Spleen (tissue), 11 donors: ENCODE measurements around the gene DOCK4. TPM values are rescaled to one million over a fixed set of nuclear protein-coding genes. Genes with fewer than 3 reads are reported as not detected.
A peak's percentile ranks its signal among the peaks of the same experiment; 100 is the strongest.

Source experiments
- DNase-seq: peaks from one replicate; pipeline ENCODE4 v3.0.0-alpha.2; 2020
- H3K27ac ChIP-seq, 8 donors: fragments of 200-600 bp; sonication (generic) in 7 of 8; 1 replicate in 4 of 8; 2 replicates in 4 of 8; pipeline versions ENCODE4 v1.5.0 to v1.8.0; 2016 to 2021; ENCODE audit warnings: inconsistent platforms in 4 of 8, mild to moderate bottlenecking in 4 of 8, moderate library complexity in 1 of 8
- H3K27me3 ChIP-seq, 7 donors: fragments of 200-600 bp; sonication (generic) in 6 of 7; replicated peaks in 1 of 7; 1 replicate in 4 of 7; 2 replicates in 3 of 7; pipeline versions ENCODE4 v1.5.0 to v1.8.0; 2016 to 2021; ENCODE audit warnings: inconsistent platforms in 3 of 7, mild to moderate bottlenecking in 1 of 7
- H3K36me3 ChIP-seq, 6 donors: fragments of 200-600 bp; sonication (generic) in 5 of 6; 1 replicate in 4 of 6; 2 replicates in 2 of 6; pipeline versions ENCODE4 v1.5.0 to v1.8.0; 2016 to 2021; ENCODE audit warnings: inconsistent platforms in 2 of 6
- H3K4me1 ChIP-seq, 6 donors: fragments of 200-600 bp; sonication (generic) in 5 of 6; 1 replicate in 3 of 6; 2 replicates in 3 of 6; pipeline versions ENCODE4 v1.5.0 to v1.8.0; 2016 to 2021; ENCODE audit warnings: inconsistent platforms in 3 of 6
- H3K4me3 ChIP-seq, 8 donors: fragments of 200-600 bp; sonication (generic) in 7 of 8; 1 replicate in 4 of 8; 2 replicates in 4 of 8; pipeline versions ENCODE4 v1.5.0 to v1.8.0; 2016 to 2021; ENCODE audit warnings: inconsistent platforms in 4 of 8, mild to moderate bottlenecking in 4 of 8, moderate library complexity in 2 of 8
- H3K9me3 ChIP-seq, 8 donors: fragments of 200-600 bp; sonication (generic) in 7 of 8; 1 replicate in 4 of 8; 2 replicates in 4 of 8; pipeline versions ENCODE4 v1.5.0 to v1.8.0; 2016 to 2021; ENCODE audit warnings: inconsistent platforms in 4 of 8
- CTCF ChIP-seq, 11 experiments: fragments of 200-600 bp in 7 of 11; fragments of 450-650 bp in 4 of 11; sonication (generic) in 4 of 11; IDR thresholded peaks in 8 of 11; conservative IDR thresholded peaks in 3 of 11; 1 replicate in 7 of 11; 2 replicates in 4 of 11; pipeline versions ENCODE4 v1.4.0 to v1.8.0; 2016 to 2021; ENCODE audit warnings: antibody characterized with exemption in 11 of 11, inconsistent platforms in 4 of 11, mild to moderate bottlenecking in 1 of 11
- POLR2A ChIP-seq, 3 donors: fragments of 450-650 bp; IDR thresholded peaks; one replicate each; pipeline ENCODE4 v1.5.1; 2017; ENCODE audit warnings: antibody characterized with exemption in 3 of 3, mild to moderate bottlenecking in 1 of 3
- POLR2AphosphoS5 ChIP-seq, 3 donors: sonication (generic); formaldehyde crosslinking; IDR thresholded peaks; one replicate each; pipeline ENCODE4 v1.5.1; 2017; ENCODE audit warnings: antibody characterized with exemption in 3 of 3
- WGBS, 5 donors: extraction: QIAGEN DNeasy Blood & Tissue Kit in 3 of 5; methylation state at CpG; one replicate each; pipeline versions ENCODE4 v1.1.5 to v1.1.7; 2013 to 2018; 5-methylcytosine and 5-hydroxymethylcytosine counted together
- intact Hi-C: fragments of 100-400 bp; cut with DNase I; formaldehyde crosslinking; loops from one replicate; pipeline ENCODE4 v1.15.0; 2023; ENCODE audit warnings: low total_unique reads
- polyA plus RNA-seq, 3 donors: library from polyadenylated mRNA; stranded (reverse); fragments of 200-250 nt; gene quantifications; one replicate each; pipeline ENCODE4 v1.2.1, GENCODE V29; 2013
- total RNA-seq, 7 donors: library from RNA; depleted of rRNA in 3 of 7; stranded (reverse); fragments of >200 nt in 3 of 7; fragmentation: NEBNext Ultra II Directional in 4 of 7; extraction: Animal tissue kit (Norgen Biotek cat#: 25700) in 4 of 7; gene quantifications; one replicate each; pipeline versions ENCODE4 v1.1.0 to v1.2.1, GENCODE V29; 2016 to 2021
- donor health status: healthy with polysubstance abuse.
- donor health status: DM: no; HTN: no; CAD: no; lungs with moderate emphysema.
- donor health status: DM: no; HTN: no; CAD: no.
- donor health status: Bipolar disorder and iron deficiency.
- donor health status: healthy.
- donor health status: DM: no; HTN: no; CAD: no.
- donor health status: DM: yes; HTN: yes; CAD: no.

The DOCK4 gene
- total and polyA plus RNA-seq, 10 donors, result 1.4 to 26.9 (median 14.2) TPM

- no peak overlapping the region for H3K27ac ChIP-seq
- H3K27me3 ChIP-seq, result no peaks in the 10 kb centered on the region
- 82 to 95% (median 90%) methylated on average over 3 of the region's 3 CpGs for WGBS, 5 donors
- peaks cover 0 to 13% (median 0%) of the 10 kb centered on the region in 6 donors for H3K36me3 ChIP-seq
- intact Hi-C loops, result no loop called here
- TF ChIP-seq CTCF (IDR thresholded peaks at IDR 0.05 in 8 of 11, conservative IDR thresholded peaks at IDR 0.05 in 3 of 11) (no peak), POLR2A (IDR thresholded peaks at IDR 0.05) (no peak), POLR2AphosphoS5 (IDR thresholded peaks at IDR 0.05) (no peak)
- peaks cover 0 to 18% (median 15%) of the 10 kb centered on the region in 8 donors for H3K9me3 ChIP-seq
- H3K4me3 ChIP-seq, result no peak overlapping the region
- DNase-seq, result no peak
- H3K4me1 ChIP-seq, result no peaks in the 10 kb centered on the region
Observed at GRCh38 chr7:111772716-111773115, 433.5 kb downstream of the DOCK4 start.

- intact Hi-C loops, result no loop called here
- 88 to 97% (median 92%) methylated on average over 5 of the region's 5 CpGs for WGBS, 5 donors
- no peaks in the 10 kb centered on the region for H3K27me3 ChIP-seq
- no peak overlapping the region for H3K4me3 ChIP-seq
- TF ChIP-seq POLR2AphosphoS5 (IDR thresholded peaks at IDR 0.05) (no peak), POLR2A (IDR thresholded peaks at IDR 0.05) (no peak), CTCF (IDR thresholded peaks at IDR 0.05 in 8 of 11, conservative IDR thresholded peaks at IDR 0.05 in 3 of 11) (no peak)
- H3K27ac ChIP-seq, result no peak overlapping the region
- no peaks in the 10 kb centered on the region for H3K4me1 ChIP-seq
- H3K9me3 ChIP-seq, result peaks cover 0 to 7% (median 4%) of the 10 kb centered on the region in 8 donors
- DNase-seq, result no peak
- peaks cover 0 to 4% (median 0%) of the 10 kb centered on the region in 6 donors for H3K36me3 ChIP-seq
Observed at GRCh38 chr7:111771638-111772037, 434.6 kb downstream of the DOCK4 start.

GRCh38 chr7:111770116-111770515 is 436.1 kb downstream of the DOCK4 start:
- Histone ChIP-seq H3K9me3 (no peaks in the 10 kb centered on the region), H3K36me3 (no peaks in the 10 kb centered on the region), H3K4me3 (no peak overlapping the region), H3K27me3 (no peaks in the 10 kb centered on the region), H3K27ac (no peak overlapping the region), H3K4me1 (no peaks in the 10 kb centered on the region)
- no peak for TF ChIP-seq CTCF (IDR thresholded peaks at IDR 0.05 in 8 of 11, conservative IDR thresholded peaks at IDR 0.05 in 3 of 11)
- no peak for TF ChIP-seq POLR2A (IDR thresholded peaks at IDR 0.05)
- no peak for TF ChIP-seq POLR2AphosphoS5 (IDR thresholded peaks at IDR 0.05)
- WGBS, 5 donors, result 57 to 73% (median 62%) methylated on average over 2 of the region's 2 CpGs
- DNase-seq, result no peak
- intact Hi-C loops, result no loop called here

DNA sequence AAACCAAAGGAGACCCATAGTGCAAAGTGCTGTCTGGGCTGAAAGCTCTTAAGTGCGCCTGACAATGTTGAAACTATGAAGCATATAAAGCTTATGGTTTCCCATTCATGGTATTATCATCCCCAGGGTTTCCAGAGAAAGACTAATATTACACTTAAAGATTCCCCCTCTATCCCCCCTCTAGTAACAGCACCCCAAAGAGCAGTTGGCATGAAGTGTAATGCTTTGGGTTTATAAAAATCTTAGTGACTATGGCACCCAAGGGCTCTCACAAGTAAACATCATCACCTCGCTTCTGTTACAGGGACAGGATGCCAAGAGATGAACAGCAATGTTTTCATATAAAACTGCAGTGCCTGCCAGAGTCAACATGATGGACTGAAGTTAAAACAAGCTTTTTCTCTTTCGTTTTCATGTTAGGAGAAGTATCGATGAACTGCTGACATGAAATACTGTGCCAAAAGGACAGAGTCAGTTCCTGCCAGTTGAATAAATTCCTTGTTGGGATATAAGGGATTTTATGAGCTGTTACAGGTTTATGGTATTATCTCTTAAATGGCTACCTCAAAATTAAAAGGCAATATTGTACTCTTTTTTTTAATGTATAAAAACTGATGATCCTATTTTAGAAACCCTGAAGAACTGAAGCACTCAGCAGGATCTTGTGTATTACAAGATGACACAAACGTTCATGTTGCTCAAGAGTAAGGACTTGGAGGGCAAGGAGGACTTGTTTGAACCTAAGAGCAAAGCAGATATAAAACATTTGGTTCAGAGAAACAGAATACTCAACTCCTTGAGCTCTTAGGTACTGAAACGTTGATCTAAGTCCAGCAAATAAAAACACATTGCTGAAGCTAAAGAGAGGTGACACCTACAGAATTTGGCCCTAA is 440.2 kb downstream of the DOCK4 start:
- TF ChIP-seq CTCF (IDR thresholded peaks at IDR 0.05 in 8 of 11, conservative IDR thresholded peaks at IDR 0.05 in 3 of 11) (no peak), POLR2A (IDR thresholded peaks at IDR 0.05) (no peak), POLR2AphosphoS5 (IDR thresholded peaks at IDR 0.05) (no peak)
- 57 to 77% (median 66%) methylated on average over 6 of the region's 6 CpGs for WGBS, 5 donors
- no peaks in the 10 kb centered on the region for H3K36me3 ChIP-seq
- DNase-seq, result no peak
- H3K9me3 ChIP-seq, result no peaks in the 10 kb centered on the region
- no peaks in the 10 kb centered on the region for H3K27me3 ChIP-seq
- intact Hi-C loops, result no loop called here
- no peaks in the 10 kb centered on the region for H3K4me1 ChIP-seq
- no peak overlapping the region for H3K4me3 ChIP-seq
- peak overlapping the region in 3 of 8 donors; percentile 2 to 45 (median 36) for H3K27ac ChIP-seq
